ENCODE results near the gene GRIA3.

Gene GRIA3

GRCh38 chrX:123203772-123204171, 19.7 kb downstream of the GRIA3 start:
- Mint-ChIP-seq H3K27me3 (no peaks in the 10 kb centered on the region), H3K4me1 (no peaks in the 10 kb centered on the region)

GRCh38 chrX:123206176-123206575, 22.1 kb downstream of the GRIA3 start:
- Mint-ChIP-seq H3K27ac (ENCODE audit: low read depth) (no peak overlapping the region), H3K4me3 (no peak overlapping the region), H3K4me1 (no peaks in the 10 kb centered on the region), H3K36me3 (ENCODE audit: insufficient read depth) (no peaks in the 10 kb centered on the region), H3K27me3 (no peaks in the 10 kb centered on the region), H3K9me3 (no peaks in the 10 kb centered on the region)
- DNase-seq (ENCODE audit: low spot score in 2 of 2) = no peak
- ATAC-seq (replicated peaks; ENCODE audit: extremely low read depth, poor library complexity, severe bottlenecking) = no peak

More at GRCh38 chrX:123203772-123204171, 19.7 kb downstream of the GRIA3 start:
- ATAC-seq (replicated peaks; ENCODE audit: extremely low read depth, poor library complexity, severe bottlenecking) = no peak
- Mint-ChIP-seq H3K36me3 (ENCODE audit: insufficient read depth) (no peaks in the 10 kb centered on the region), H3K9me3 (no peaks in the 10 kb centered on the region), H3K27ac (ENCODE audit: low read depth) (no peak overlapping the region), H3K4me3 (no peak overlapping the region)
- DNase-seq (ENCODE audit: low spot score in 2 of 2) = no peak

- Mint-ChIP-seq H3K4me1 (no peaks in the 10 kb centered on the region), H3K27me3 (no peaks in the 10 kb centered on the region), H3K36me3 (ENCODE audit: insufficient read depth) (no peaks in the 10 kb centered on the region), H3K27ac (ENCODE audit: low read depth) (no peak overlapping the region), H3K4me3 (no peak overlapping the region), H3K9me3 (no peaks in the 10 kb centered on the region)
- no peak for DNase-seq (ENCODE audit: low spot score in 2 of 2)
- no peak for ATAC-seq (replicated peaks; ENCODE audit: extremely low read depth, poor library complexity, severe bottlenecking)
These were observed 26.2 kb downstream of the GRIA3 start for GRCh38 chrX:123210252-123210651.

DNA sequence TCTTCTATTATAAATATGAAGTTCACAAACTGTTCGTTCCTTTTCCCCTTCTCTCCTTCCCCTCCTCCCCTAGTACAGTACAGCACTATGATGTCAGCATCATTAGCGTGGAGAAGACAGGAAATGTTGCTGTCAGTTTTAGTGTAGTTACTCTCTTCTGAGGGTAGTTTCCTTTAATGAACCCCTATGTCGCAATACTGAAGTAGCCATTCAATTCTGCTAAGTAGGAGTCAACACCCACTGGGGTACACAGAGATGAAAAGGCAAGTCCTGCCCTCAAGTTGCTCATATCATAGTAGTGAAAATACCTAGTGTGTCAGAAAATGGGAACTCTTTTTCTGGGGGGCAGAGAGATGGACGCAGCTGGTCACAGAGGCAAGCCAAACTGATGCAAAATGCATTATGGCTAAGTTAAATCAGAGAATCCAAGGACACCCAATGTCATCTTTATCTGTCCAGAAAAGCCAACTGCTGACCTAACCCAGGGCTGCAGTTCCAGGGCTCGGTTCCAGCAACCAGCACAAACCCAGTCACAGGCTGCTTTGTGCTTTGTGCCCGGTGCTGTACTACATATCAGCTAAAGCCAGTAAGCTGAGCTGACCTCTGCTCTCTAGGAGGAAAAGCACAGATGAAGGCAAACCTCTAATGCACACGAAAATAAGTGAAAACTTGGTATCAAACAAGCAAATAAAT, 31.5 kb downstream of the GRIA3 start:
- Mint-ChIP-seq H3K4me1 (no peaks in the 10 kb centered on the region), H3K27me3 (no peaks in the 10 kb centered on the region), H3K27ac (ENCODE audit: low read depth) (no peak overlapping the region), H3K36me3 (ENCODE audit: insufficient read depth) (no peaks in the 10 kb centered on the region), H3K4me3 (no peak overlapping the region), H3K9me3 (no peaks in the 10 kb centered on the region)
- no peak for DNase-seq (ENCODE audit: low spot score in 2 of 2)
- no peak for ATAC-seq (replicated peaks; ENCODE audit: extremely low read depth, poor library complexity, severe bottlenecking)

- Mint-ChIP-seq H3K9me3 (no peaks in the 10 kb centered on the region), H3K27me3 (no peaks in the 10 kb centered on the region), H3K27ac (ENCODE audit: low read depth) (no peak overlapping the region), H3K36me3 (ENCODE audit: insufficient read depth) (no peaks in the 10 kb centered on the region), H3K4me1 (no peaks in the 10 kb centered on the region), H3K4me3 (no peak overlapping the region)
- no peak for ATAC-seq (replicated peaks; ENCODE audit: extremely low read depth, poor library complexity, severe bottlenecking)
- no peak for DNase-seq (ENCODE audit: low spot score in 2 of 2)
These were observed 33.0 kb downstream of the GRIA3 start for GRCh38 chrX:123217077-123217476.

DNA sequence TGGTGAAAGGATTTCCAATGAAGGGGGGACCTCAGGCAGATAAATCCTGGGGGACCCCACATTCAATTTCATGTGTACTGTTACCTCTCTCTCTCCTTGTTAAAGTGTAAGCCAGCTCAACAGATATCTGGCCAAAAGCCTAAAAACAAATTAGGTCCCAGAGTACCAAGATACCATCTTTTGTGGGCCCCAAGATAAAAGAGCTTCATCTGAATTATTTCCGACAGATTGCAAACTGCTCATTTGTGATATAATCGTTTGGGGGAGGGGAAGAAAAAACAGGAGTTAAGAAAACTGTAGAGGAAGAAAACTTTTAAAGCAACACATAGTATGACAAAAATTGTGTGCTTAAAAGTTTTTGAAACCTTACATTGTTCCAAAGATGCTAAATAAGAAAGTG, 33.6 kb downstream of the GRIA3 start:
- no peak overlapping the region for H3K4me3 Mint-ChIP-seq
- ATAC-seq (replicated peaks; ENCODE audit: extremely low read depth, poor library complexity, severe bottlenecking) = no peak
- no peaks in the 10 kb centered on the region for H3K27me3 Mint-ChIP-seq
- no peak for DNase-seq (ENCODE audit: low spot score in 2 of 2)
- H3K27ac Mint-ChIP-seq (ENCODE audit: low read depth) = no peak overlapping the region
- H3K36me3 Mint-ChIP-seq (ENCODE audit: insufficient read depth) = no peaks in the 10 kb centered on the region
- H3K4me1 Mint-ChIP-seq = no peaks in the 10 kb centered on the region
- H3K9me3 Mint-ChIP-seq = no peaks in the 10 kb centered on the region

DNA sequence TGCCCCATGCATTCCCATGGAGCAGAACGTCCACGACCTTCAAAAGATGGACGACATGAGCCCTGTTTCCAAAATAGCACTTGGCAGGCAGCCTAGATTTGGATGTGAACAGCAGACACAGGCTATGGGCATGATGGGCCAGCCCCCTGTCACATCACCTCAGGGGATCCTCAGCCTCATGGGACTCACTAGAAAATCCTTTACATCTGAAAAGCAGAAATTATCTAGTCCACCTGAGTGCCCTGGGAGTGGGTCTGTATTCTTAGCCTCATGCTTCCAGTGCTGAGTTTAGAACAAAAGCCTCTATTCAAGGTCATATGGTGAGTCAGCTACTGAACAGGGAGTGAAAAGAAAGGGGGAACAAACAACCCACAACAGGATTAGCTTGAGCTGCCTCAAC, 35.8 kb downstream of the GRIA3 start:
- H3K4me1 Mint-ChIP-seq = no peaks in the 10 kb centered on the region
- no peak for ATAC-seq (replicated peaks; ENCODE audit: extremely low read depth, poor library complexity, severe bottlenecking)

DNA sequence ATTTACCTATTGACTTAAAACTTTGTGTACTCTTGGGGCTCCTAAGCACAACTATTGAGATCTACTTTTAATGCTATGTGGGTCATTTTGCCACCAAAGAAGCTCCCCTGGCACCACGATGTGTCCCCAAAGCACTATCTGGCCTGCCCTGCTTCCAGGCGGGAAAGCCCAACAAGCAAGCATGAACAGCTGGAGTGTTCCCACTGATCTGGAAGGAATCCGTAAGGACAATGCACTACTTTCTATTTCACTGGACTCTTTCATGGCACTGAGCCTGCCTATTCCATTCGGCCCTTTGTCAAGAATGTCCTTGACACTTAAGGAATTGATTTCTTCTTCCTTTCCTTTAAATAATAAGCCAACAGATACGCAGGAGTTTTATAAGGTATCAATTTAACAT, 38.8 kb downstream of the GRIA3 start:
- no peaks in the 10 kb centered on the region for H3K36me3 Mint-ChIP-seq (ENCODE audit: insufficient read depth)

More for the DNA sequence above, 35.8 kb downstream of the GRIA3 start:
- Mint-ChIP-seq H3K9me3 (no peaks in the 10 kb centered on the region), H3K27ac (ENCODE audit: low read depth) (no peak overlapping the region), H3K36me3 (ENCODE audit: insufficient read depth) (no peaks in the 10 kb centered on the region), H3K27me3 (no peaks in the 10 kb centered on the region), H3K4me3 (no peak overlapping the region)
- DNase-seq (ENCODE audit: low spot score in 2 of 2) = no peak

GRCh38 chrX:123223409-123223808, 39.3 kb downstream of the GRIA3 start:
- ATAC-seq (replicated peaks; ENCODE audit: extremely low read depth, poor library complexity, severe bottlenecking) (no peak), DNase-seq (ENCODE audit: low spot score in 2 of 2) (no peak)
- Mint-ChIP-seq H3K27ac (ENCODE audit: low read depth) (no peak overlapping the region), H3K9me3 (no peaks in the 10 kb centered on the region), H3K36me3 (ENCODE audit: insufficient read depth) (no peaks in the 10 kb centered on the region), H3K4me3 (no peak overlapping the region), H3K4me1 (no peaks in the 10 kb centered on the region), H3K27me3 (no peaks in the 10 kb centered on the region)

More for the DNA sequence above, 38.8 kb downstream of the GRIA3 start:
- Mint-ChIP-seq H3K4me1 (no peaks in the 10 kb centered on the region), H3K27ac (ENCODE audit: low read depth) (no peak overlapping the region), H3K9me3 (no peaks in the 10 kb centered on the region), H3K4me3 (no peak overlapping the region), H3K27me3 (no peaks in the 10 kb centered on the region)
- ATAC-seq (replicated peaks; ENCODE audit: extremely low read depth, poor library complexity, severe bottlenecking) (no peak), DNase-seq (ENCODE audit: low spot score in 2 of 2) (no peak)

GRCh38 chrX:123223859-123224258, 39.8 kb downstream of the GRIA3 start:
- Mint-ChIP-seq H3K27me3 (no peaks in the 10 kb centered on the region), H3K4me3 (no peak overlapping the region), H3K36me3 (ENCODE audit: insufficient read depth) (no peaks in the 10 kb centered on the region), H3K27ac (ENCODE audit: low read depth) (no peak overlapping the region), H3K9me3 (no peaks in the 10 kb centered on the region), H3K4me1 (no peaks in the 10 kb centered on the region)
- ATAC-seq (replicated peaks; ENCODE audit: extremely low read depth, poor library complexity, severe bottlenecking) (no peak), DNase-seq (ENCODE audit: low spot score in 2 of 2) (no peak)

DNA sequence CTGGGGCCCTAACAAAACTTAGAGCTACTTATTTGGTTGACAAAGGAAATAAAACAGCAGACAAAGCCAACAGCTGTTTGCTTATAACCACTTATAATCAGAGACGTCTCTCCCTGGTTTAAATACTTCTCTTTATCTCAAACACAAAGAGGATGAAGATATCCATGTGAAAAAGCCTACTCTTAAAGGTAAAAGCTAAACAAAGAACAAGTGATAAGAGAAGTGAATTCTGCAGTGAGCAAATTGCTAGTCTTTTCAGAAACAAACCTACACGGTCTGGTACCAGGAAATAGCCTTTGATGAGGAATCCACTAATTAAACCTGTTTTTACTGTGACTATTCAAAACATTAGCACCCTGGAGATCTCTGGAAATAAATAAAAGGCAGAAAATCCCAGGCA, 46.7 kb downstream of the GRIA3 start:
- ATAC-seq (replicated peaks; ENCODE audit: extremely low read depth, poor library complexity, severe bottlenecking) = no peak
- H3K9me3 Mint-ChIP-seq = no peaks in the 10 kb centered on the region
- no peaks in the 10 kb centered on the region for H3K36me3 Mint-ChIP-seq (ENCODE audit: insufficient read depth)
- H3K4me1 Mint-ChIP-seq = no peaks in the 10 kb centered on the region
- H3K27ac Mint-ChIP-seq (ENCODE audit: low read depth) = no peak overlapping the region
- no peak for DNase-seq (ENCODE audit: low spot score in 2 of 2)
- H3K4me3 Mint-ChIP-seq = no peak overlapping the region
- H3K27me3 Mint-ChIP-seq = no peaks in the 10 kb centered on the region

DNA sequence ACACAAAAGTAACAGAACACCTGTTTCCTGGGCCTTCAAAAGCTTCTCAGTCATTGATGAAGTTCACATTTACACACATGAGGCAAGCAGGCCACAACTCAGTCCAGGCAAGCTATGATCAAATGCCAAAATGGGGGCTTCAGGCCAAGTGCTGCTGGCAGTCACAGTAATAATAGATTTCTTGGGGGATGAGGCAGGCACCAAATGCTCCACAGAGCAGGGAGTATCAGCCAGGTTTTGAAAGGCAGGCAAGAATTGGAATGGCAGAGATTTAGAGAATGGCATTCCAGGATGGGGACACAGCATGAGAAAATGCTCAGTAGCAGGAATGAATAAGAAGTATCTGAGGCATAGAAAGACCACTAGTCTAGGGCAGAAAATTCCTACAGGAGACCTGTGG, 52.8 kb downstream of the GRIA3 start:
- H3K4me3 Mint-ChIP-seq = no peak overlapping the region
- H3K4me1 Mint-ChIP-seq = no peaks in the 10 kb centered on the region
- no peak for ATAC-seq (replicated peaks; ENCODE audit: extremely low read depth, poor library complexity, severe bottlenecking)
- DNase-seq (ENCODE audit: low spot score in 2 of 2) = no peak
- no peak overlapping the region for H3K27ac Mint-ChIP-seq (ENCODE audit: low read depth)
- H3K27me3 Mint-ChIP-seq = no peaks in the 10 kb centered on the region
- no peaks in the 10 kb centered on the region for H3K36me3 Mint-ChIP-seq (ENCODE audit: insufficient read depth)
- no peaks in the 10 kb centered on the region for H3K9me3 Mint-ChIP-seq

- no peak for ATAC-seq (replicated peaks; ENCODE audit: extremely low read depth, poor library complexity, severe bottlenecking)
- no peak for DNase-seq (ENCODE audit: low spot score in 2 of 2)
- H3K27me3 Mint-ChIP-seq = no peaks in the 10 kb centered on the region
- no peaks in the 10 kb centered on the region for H3K9me3 Mint-ChIP-seq
- H3K4me1 Mint-ChIP-seq = no peaks in the 10 kb centered on the region
- H3K36me3 Mint-ChIP-seq (ENCODE audit: insufficient read depth) = no peaks in the 10 kb centered on the region
- no peak overlapping the region for H3K27ac Mint-ChIP-seq (ENCODE audit: low read depth)
- H3K4me3 Mint-ChIP-seq = no peak overlapping the region
These were observed 53.2 kb downstream of the GRIA3 start for GRCh38 chrX:123237271-123237670.

Data from central memory CD8-positive, alpha-beta T cell (primary cell).